ENCODE results near the gene ANGPT4. TPM values are rescaled to one million over a fixed set of nuclear protein-coding genes. Genes with fewer than 3 reads are reported as not detected.

Gene ANGPT4
- total RNA-seq, 1 experiment from 2014 or later, result not detected

DNA sequence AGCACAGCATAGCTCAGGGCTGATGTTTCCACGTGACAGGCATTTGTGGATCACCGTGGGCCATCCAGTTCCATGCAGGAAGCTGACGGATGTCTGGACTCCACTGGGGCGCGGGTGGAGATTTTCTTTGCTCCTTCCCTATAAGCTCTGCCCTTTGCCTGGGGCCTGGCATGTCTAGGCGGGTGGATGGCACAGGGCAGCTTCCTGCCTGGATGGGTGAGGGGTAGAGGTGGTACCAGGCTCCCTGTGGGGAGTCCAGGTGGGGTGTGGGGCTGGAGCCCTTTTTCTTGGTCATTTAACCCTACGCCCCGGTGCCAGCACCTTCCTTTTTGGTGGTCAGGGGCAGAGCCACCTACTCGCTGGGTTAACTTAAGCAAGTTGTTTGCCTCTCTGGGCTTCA lies 72.2 kb downstream of the ANGPT4 start:
- intact Hi-C loops (cut with micrococcal nuclease; ENCODE audit: unreplicated experiment), result no loop called here
- Histone ChIP-seq H3K9me3 (no peaks in the 10 kb centered on the region), H3K27me3 (replicated peaks; ENCODE audit: control insufficient read depth, insufficient read depth, low read length) (no peaks in the 10 kb centered on the region), H3K4me1 (peaks cover 19% of the 10 kb centered on the region), H3K4me3 (ENCODE audit: low read depth, low read length) (no peak overlapping the region), H3K36me3 (ENCODE audit: control insufficient read depth, insufficient read depth, low read length) (no peaks in the 10 kb centered on the region; the same call in 1 of the 2 replicates)
- Mint-ChIP-seq H3K36me3 (ENCODE audit: insufficient read depth, unreplicated experiment) (peaks cover 22% of the 10 kb centered on the region), H3K4me3 (ENCODE audit: unreplicated experiment) (no peak overlapping the region), H3K27ac (ENCODE audit: unreplicated experiment) (no peak overlapping the region), H3K27me3 (ENCODE audit: insufficient read depth, unreplicated experiment) (no peaks in the 10 kb centered on the region), H3K4me1 (ENCODE audit: low read depth, unreplicated experiment) (peaks cover 8% of the 10 kb centered on the region), H3K9me3 (ENCODE audit: unreplicated experiment) (no peaks in the 10 kb centered on the region)
- ChIA-PET CTCF (interaction anchor here (0.6 to 0.9 kb wide), 2 partner anchors 10 kb away, joined by 4 to 10 read pairs; partner anchors contain the start of gene FAM110A), POLR2A (interaction anchor here (0.6 kb wide), 1 partner anchor 226 kb away, joined by 3 read pairs; no protein-coding TSS in a partner anchor)
- DNase-seq, result no peak
- TF ChIP-seq, protein P1, sequence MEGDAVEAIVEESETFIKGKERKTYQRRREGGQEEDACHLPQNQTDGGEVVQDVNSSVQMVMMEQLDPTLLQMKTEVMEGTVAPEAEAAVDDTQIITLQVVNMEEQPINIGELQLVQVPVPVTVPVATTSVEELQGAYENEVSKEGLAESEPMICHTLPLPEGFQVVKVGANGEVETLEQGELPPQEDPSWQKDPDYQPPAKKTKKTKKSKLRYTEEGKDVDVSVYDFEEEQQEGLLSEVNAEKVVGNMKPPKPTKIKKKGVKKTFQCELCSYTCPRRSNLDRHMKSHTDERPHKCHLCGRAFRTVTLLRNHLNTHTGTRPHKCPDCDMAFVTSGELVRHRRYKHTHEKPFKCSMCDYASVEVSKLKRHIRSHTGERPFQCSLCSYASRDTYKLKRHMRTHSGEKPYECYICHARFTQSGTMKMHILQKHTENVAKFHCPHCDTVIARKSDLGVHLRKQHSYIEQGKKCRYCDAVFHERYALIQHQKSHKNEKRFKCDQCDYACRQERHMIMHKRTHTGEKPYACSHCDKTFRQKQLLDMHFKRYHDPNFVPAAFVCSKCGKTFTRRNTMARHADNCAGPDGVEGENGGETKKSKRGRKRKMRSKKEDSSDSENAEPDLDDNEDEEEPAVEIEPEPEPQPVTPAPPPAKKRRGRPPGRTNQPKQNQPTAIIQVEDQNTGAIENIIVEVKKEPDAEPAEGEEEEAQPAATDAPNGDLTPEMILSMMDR (IDR thresholded peaks at IDR 0.05; ENCODE audit: insufficient read depth in 1 of 2, low read depth in 1 of 2, low read length in 1 of 2, severe bottlenecking in 1 of 2, unreplicated experiment in 1 of 2), result no peak
- BruUV-seq (replicated peaks), result no TSS peak

DNA sequence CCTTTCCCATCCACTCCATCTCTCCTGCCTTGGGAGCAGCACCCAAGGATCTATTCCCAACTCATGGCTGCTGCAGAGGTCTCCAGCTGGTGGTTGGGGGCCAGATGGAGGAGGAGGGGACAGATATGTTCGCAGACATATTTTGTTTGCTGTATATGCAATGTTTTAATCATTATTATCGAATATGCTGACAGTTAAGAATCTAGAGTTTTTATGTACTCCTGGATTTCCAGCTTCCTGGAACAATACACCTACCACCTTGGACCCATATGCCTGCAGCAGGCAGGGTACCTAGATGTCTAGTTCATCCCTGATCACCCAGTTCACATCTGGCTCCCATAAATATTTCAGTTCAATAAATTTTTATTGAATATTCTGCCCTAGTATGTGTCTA lies 73.6 kb downstream of the ANGPT4 start:
- Mint-ChIP-seq H3K4me1 (ENCODE audit: low read depth, unreplicated experiment) (peaks cover 14% of the 10 kb centered on the region), H3K4me3 (ENCODE audit: unreplicated experiment) (peak overlapping the region; percentile 76), H3K36me3 (ENCODE audit: insufficient read depth, unreplicated experiment) (peaks cover 22% of the 10 kb centered on the region), H3K27me3 (ENCODE audit: insufficient read depth, unreplicated experiment) (no peaks in the 10 kb centered on the region), H3K27ac (ENCODE audit: unreplicated experiment) (peak overlapping the region; percentile 13), H3K9me3 (ENCODE audit: unreplicated experiment) (no peaks in the 10 kb centered on the region)
- H3K4me1 ChIP-seq, result peaks cover 19% of the 10 kb centered on the region
- H3K36me3 ChIP-seq (ENCODE audit: control insufficient read depth, insufficient read depth, low read length), result no peaks in the 10 kb centered on the region; the same call in 1 of the 2 replicates
- no peak for DNase-seq
- no peaks in the 10 kb centered on the region for H3K9me3 ChIP-seq
- POLR2A ChIA-PET, result no interaction called here
- TF ChIP-seq, protein P1 (IDR thresholded peaks at IDR 0.05; ENCODE audit: insufficient read depth in 1 of 2, low read depth in 1 of 2, low read length in 1 of 2, severe bottlenecking in 1 of 2, unreplicated experiment in 1 of 2), result no peak
- CTCF ChIA-PET, result no interaction called here
- BruUV-seq (replicated peaks), result no TSS peak
- peak overlapping the region; percentile 83 for H3K4me3 ChIP-seq (ENCODE audit: low read depth, low read length)
- no peaks in the 10 kb centered on the region for H3K27me3 ChIP-seq (replicated peaks; ENCODE audit: control insufficient read depth, insufficient read depth, low read length)
- intact Hi-C loops (cut with micrococcal nuclease; ENCODE audit: unreplicated experiment), result no loop called here

DNA sequence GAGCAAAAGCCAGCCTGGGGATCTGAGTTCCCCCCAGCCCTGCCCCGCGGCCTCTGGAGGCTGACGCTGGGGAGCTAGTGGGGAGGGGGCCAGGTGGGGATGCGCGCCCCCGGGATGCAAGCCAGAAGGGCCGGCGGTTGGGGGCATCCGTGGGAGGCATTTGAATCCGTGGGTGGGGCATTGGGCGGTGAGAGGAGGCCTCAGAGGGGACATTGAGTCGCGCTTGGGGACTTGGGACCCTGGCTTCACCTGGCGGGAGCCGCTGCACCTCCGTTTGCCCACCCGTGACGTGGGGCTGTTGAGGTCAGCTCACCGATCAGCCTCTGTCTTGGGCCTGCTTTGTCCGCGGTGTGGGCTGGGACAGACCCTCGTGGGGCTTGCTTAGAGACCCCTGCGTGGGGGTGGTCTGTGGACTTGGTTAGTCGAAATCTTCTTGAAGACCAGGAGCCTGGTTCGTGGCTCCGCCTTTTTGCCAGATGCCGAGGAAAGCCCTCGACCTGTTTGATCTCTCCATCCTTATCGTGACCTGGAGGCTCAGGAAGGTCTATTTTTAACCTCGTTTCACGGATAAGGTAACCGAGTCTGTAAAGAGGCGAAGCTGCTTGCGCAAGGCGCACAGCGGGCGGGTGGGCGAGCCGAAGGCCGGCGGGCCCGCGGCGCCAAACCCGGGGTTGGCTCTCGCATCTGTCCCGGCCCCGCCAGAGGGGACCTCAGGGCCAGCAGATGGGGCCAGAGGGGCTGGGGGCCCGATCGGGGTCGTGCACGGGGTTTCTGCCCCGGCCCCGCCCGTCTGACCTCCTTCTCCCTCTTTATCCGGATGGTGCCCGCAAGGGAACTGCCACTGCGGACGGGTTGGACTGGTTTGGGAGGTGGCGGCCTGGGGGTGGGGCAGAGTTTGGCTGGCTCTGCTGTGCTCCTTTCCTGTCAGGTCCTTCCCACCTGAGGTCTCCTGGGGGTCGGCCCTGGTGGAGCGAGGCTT lies 74.3 kb downstream of the ANGPT4 start:
- Mint-ChIP-seq H3K27ac (ENCODE audit: unreplicated experiment) (no peak overlapping the region), H3K36me3 (ENCODE audit: insufficient read depth, unreplicated experiment) (peaks cover 17% of the 10 kb centered on the region), H3K9me3 (ENCODE audit: unreplicated experiment) (no peaks in the 10 kb centered on the region), H3K27me3 (ENCODE audit: insufficient read depth, unreplicated experiment) (no peaks in the 10 kb centered on the region), H3K4me3 (ENCODE audit: unreplicated experiment) (peak overlapping the region; percentile 76), H3K4me1 (ENCODE audit: low read depth, unreplicated experiment) (peaks cover 14% of the 10 kb centered on the region)
- BruUV-seq (replicated peaks), result no TSS peak
- Histone ChIP-seq H3K4me3 (ENCODE audit: low read depth, low read length) (peak overlapping the region; percentile 83), H3K4me1 (peaks cover 19% of the 10 kb centered on the region), H3K36me3 (ENCODE audit: control insufficient read depth, insufficient read depth, low read length) (no peaks in the 10 kb centered on the region; the same call in 1 of the 2 replicates), H3K9me3 (no peaks in the 10 kb centered on the region), H3K27me3 (replicated peaks; ENCODE audit: control insufficient read depth, insufficient read depth, low read length) (no peaks in the 10 kb centered on the region)
- DNase-seq, result peak; percentile 83 to 84
- intact Hi-C loops (cut with micrococcal nuclease; ENCODE audit: unreplicated experiment), result loop anchor here (1.0 kb wide), 1 partner anchor 9 kb away; the partner anchor contains the start of gene FAM110A
- POLR2A ChIA-PET, result no interaction called here
- TF ChIP-seq, protein P1 (IDR thresholded peaks at IDR 0.05; ENCODE audit: insufficient read depth in 1 of 2, low read depth in 1 of 2, low read length in 1 of 2, severe bottlenecking in 1 of 2, unreplicated experiment in 1 of 2), result no peak
- CTCF ChIA-PET, result interaction anchor here (0.6 kb wide), 1 partner anchor 267 kb away, joined by 4 read pairs; no protein-coding TSS in a partner anchor
